Tibial artery (tissue), 4 donors: ENCODE data around the gene SCCPDH.

Experiments
- DNase-seq, 2 donors: peaks; one replicate each; pipeline ENCODE4 v3.0.0-alpha.2; 2019
- H3K27ac ChIP-seq, 2 donors: fragments of 200-600 bp; sonication (generic) in 1 of 2; 1 replicate in 1 of 2; 2 replicates in 1 of 2; pipeline ENCODE4 v1.5.1; 2018 to 2019; ENCODE audit warnings: mild to moderate bottlenecking in 1 of 2
- H3K27me3 ChIP-seq, 2 donors: fragments of 200-600 bp; sonication (generic) in 1 of 2; one replicate each; pipeline versions ENCODE4 v1.5.1 to v1.6.0; 2016 to 2019
- H3K36me3 ChIP-seq, 3 donors: fragments of 200-600 bp; sonication (generic) in 2 of 3; one replicate each; pipeline ENCODE4 v1.5.1; 2016 to 2019; ENCODE audit warnings: mild to moderate bottlenecking in 2 of 3
- H3K4me1 ChIP-seq, 4 donors: fragments of 200-600 bp; sonication (generic) in 2 of 4; 1 replicate in 3 of 4; 2 replicates in 1 of 4; pipeline ENCODE4 v1.5.1; 2016 to 2019
- H3K4me3 ChIP-seq, 2 donors: fragments of 200-600 bp; sonication (generic) in 1 of 2; 1 replicate in 1 of 2; 2 replicates in 1 of 2; pipeline ENCODE4 v1.5.1; 2018 to 2019; ENCODE audit warnings: mild to moderate bottlenecking in 2 of 2
- H3K9me3 ChIP-seq, 3 donors: fragments of 200-600 bp; sonication (generic) in 1 of 3; one replicate each; pipeline ENCODE4 v1.5.1; 2016 to 2019
- CTCF ChIP-seq, 2 experiments: fragments of 200-600 bp in 1 of 2; fragments of 450-650 bp in 1 of 2; IDR thresholded peaks; one replicate each; pipeline ENCODE4 v1.5.1; 2017 to 2019; ENCODE audit warnings: antibody characterized with exemption in 2 of 2, mild to moderate bottlenecking in 1 of 2, moderate library complexity in 1 of 2
- intact Hi-C: fragments of 100-400 bp; cut with DNase I; formaldehyde crosslinking; loops from one replicate; pipeline ENCODE4 v1.15.0; 2023; ENCODE audit warnings: low total_unique reads

Gene SCCPDH

DNA sequence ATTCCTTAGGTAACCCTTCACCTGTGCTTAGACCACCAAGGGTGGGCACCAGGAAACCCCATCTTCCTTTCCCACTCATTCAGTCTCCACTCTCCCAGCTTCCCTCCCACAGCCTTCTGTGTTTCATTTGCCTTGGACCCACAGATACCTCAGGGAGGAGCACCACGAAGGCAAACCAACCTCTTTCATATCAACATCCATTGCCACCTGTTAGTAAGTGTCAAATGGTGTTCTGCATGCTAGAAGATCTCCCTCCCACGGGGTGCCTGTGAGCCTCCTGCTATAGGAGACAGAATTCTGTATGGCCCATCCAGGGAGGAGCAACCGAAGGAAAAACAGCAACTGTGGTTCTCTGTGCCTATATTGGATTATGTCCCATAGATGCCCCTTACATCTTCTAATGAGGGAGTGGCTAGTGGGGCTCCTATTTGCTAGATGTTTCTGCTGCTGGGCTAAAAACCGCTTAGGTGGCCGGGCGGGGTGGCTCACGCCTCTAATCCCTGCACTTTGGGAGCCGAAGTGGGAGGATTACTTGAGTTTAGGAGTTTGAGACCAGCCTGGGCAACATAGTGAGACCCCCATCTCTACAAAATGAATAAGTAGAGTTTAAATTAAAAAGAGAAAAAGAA is 25.6 kb upstream of the SCCPDH start:
- no peak for DNase-seq
- Histone ChIP-seq H3K4me3 (peak overlapping the region; percentile 18 to 28), H3K27ac (no peak overlapping the region), H3K4me1 (peaks cover 0 to 11% (median 2%) of the 10 kb centered on the region in 4 donors), H3K36me3 (no peaks in the 10 kb centered on the region), H3K9me3 (peaks cover 0 to 8% (median 0%) of the 10 kb centered on the region in 3 donors), H3K27me3 (no peaks in the 10 kb centered on the region)
- no peak for TF ChIP-seq CTCF (IDR thresholded peaks at IDR 0.05)
- intact Hi-C loops: loop anchor here (2.0 to 5.0 kb wide), 2 partner anchors 56 to 132 kb away; partner anchors contain the start of genes CNST and TFB2M

GRCh38 chr1:246699095-246699735 is 25.0 kb upstream of the SCCPDH start:
- Histone ChIP-seq H3K27me3 (no peaks in the 10 kb centered on the region), H3K9me3 (peaks cover 0 to 6% (median 0%) of the 10 kb centered on the region in 3 donors), H3K4me1 (peaks cover 0 to 11% (median 2%) of the 10 kb centered on the region in 4 donors), H3K27ac (no peak overlapping the region), H3K4me3 (peak overlapping the region; percentile 18 to 28), H3K36me3 (no peaks in the 10 kb centered on the region)
- intact Hi-C loops: loop anchor here (2.0 to 5.0 kb wide), 2 partner anchors 57 to 132 kb away; partner anchors contain the start of genes CNST and TFB2M
- peak; percentile 78 to 81 for TF ChIP-seq CTCF (IDR thresholded peaks at IDR 0.05)
- peak; percentile 79 to 86 for DNase-seq

DNA sequence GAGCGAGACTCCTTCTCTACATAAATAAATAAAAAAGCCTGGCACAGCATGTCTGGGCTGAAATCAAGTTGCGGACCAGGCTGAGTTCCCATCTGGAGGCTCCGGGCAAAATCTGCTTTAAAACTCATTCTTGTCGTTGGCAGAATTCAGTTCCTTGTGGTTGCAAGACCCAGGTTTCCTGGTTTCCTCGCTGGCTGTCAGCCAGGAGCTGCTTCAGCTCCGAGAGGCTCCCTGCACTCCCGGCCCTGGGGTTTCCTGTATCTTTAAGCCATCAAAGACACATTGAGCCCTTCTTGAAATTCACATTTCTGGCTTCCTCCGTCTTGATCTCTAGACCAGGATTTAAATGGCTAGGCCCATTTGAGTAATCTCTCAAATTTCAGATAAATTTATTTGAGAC is 20.6 kb upstream of the SCCPDH start:
- Histone ChIP-seq H3K27ac (no peak overlapping the region), H3K27me3 (no peaks in the 10 kb centered on the region), H3K36me3 (no peaks in the 10 kb centered on the region), H3K4me1 (peaks cover 0 to 10% (median 2%) of the 10 kb centered on the region in 4 donors), H3K9me3 (no peaks in the 10 kb centered on the region), H3K4me3 (no peak overlapping the region)
- TF ChIP-seq CTCF (IDR thresholded peaks at IDR 0.05): no peak
- DNase-seq: no peak
- intact Hi-C loops: loop anchor here (5.0 kb wide), 1 partner anchor 206 kb away; no protein-coding TSS in a partner anchor

DNA sequence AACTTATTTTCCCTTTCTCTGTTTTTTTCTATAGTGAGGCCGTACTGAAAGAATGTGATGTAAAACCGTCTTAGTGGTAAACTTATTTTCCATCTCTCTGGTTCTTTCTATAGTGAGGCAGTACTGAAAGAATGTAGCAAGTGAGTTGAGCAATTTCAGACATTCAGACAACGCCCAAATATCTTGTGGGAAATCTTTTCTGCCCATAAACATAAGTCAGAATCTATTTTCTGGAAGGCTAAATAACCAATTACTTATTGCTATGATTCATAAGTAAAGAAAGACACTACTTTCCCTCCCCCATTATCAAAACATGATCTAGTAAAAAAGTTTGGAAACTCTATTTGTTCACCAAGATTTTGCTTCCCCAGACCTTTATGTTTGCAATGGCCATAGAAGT is 18.8 kb upstream of the SCCPDH start:
- no peak for TF ChIP-seq CTCF (IDR thresholded peaks at IDR 0.05)
- Histone ChIP-seq H3K4me1 (no peaks in the 10 kb centered on the region), H3K27me3 (no peaks in the 10 kb centered on the region), H3K9me3 (no peaks in the 10 kb centered on the region), H3K27ac (no peak overlapping the region), H3K36me3 (no peaks in the 10 kb centered on the region), H3K4me3 (no peak overlapping the region)
- DNase-seq: no peak
- intact Hi-C loops: no loop called here

DNA sequence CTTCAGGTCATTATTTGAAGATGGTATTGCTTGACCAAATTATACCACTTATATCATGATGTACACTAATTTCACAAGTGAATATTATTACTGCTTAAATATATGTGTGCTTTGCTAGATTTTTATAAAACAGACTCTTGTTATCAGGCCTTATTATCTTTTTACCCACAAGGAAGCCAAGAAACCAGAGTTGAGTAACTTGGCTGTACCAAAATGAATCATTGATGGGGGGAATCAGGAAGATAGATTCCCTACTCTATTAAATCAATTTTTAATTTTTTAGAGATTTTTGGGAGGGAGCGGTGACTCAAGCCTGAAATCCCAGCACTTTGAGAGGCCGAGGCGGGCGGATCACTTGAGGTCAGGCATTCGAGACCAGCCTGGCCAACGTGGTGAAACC is 16.0 kb upstream of the SCCPDH start:
- TF ChIP-seq CTCF (IDR thresholded peaks at IDR 0.05): no peak

More for the DNA sequence above, 16.0 kb upstream of the SCCPDH start:
- no peak overlapping the region for H3K4me3 ChIP-seq
- DNase-seq: no peak
- H3K4me1 ChIP-seq: no peaks in the 10 kb centered on the region
- no peak overlapping the region for H3K27ac ChIP-seq
- peaks cover 0 to 3% of the 10 kb centered on the region in 2 donors for H3K27me3 ChIP-seq
- no peaks in the 10 kb centered on the region for H3K36me3 ChIP-seq
- intact Hi-C loops: no loop called here
- no peaks in the 10 kb centered on the region for H3K9me3 ChIP-seq
